ENCODE measurements around the gene SPTBN1.
"Not testable (repeated sequence)": the region's sequence is repeated elsewhere in the genome, so short reads cannot be mapped to it uniquely, and the experiment has no call there.

The SPTBN1 gene

DNA sequence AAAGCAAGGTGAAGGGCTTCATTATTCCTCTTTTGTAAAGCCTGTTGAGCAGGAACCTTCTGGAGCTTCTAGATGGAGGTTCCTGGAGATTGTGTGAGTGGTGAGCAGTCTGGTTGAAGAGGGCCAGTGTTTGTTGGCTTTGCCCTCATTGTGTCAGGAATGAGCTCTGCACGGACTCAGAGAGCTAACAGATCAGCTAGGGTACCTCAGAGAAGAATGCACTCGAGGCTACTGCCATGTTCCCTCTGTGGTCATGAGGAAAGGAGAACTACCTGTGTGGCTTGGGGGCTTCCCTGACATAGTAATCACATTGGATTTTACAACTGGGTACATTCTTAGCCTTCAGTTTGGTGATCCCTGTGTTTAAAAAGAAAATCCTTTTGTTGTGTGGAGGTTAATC is 46.6 kb downstream of the SPTBN1 start:
- DNase-seq, result no peak

GRCh38 chr2:54503192-54503591 is 47.1 kb downstream of the SPTBN1 start:
- peak in 7 of 51 donors; percentile 6 to 34 (median 16) for DNase-seq

DNA sequence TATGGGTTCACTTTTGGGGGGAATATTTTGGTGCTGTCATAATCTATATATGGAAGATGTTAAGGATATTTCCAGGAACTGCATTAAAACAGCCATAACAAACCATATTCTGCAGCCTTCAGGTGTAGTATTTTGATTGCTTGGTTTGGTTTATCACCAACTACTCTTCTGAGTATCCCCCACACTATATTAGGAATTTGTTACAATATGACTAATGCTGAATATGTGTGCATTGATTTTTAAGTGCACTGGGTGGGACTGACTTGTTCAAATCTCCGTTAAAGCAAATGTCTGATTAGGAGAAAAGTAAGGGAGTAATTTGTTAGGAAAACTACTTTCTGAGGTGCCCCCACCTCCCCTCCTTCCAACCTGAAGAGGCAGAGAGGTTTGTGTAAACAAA is 47.7 kb downstream of the SPTBN1 start:
- DNase-seq, result no peak

DNA sequence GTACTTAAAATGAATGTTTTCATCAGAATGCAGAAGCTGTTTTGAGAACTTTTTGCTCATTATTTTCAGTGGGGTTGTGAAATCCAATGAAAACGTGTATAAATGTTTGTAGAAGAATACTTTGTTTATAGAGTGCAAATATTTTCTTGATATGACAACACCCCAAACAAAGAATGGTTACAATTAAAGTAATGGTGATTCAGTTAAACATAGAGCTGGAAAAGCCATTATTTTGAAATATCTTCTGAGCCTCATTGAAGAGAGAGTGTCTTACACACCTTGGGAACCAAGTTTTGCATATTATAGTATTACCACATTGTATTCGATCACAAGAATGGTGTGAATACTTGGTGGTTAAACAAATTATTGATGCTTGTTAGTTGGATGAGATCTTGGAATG is 48.7 kb downstream of the SPTBN1 start:
- DNase-seq, result no peak

DNA sequence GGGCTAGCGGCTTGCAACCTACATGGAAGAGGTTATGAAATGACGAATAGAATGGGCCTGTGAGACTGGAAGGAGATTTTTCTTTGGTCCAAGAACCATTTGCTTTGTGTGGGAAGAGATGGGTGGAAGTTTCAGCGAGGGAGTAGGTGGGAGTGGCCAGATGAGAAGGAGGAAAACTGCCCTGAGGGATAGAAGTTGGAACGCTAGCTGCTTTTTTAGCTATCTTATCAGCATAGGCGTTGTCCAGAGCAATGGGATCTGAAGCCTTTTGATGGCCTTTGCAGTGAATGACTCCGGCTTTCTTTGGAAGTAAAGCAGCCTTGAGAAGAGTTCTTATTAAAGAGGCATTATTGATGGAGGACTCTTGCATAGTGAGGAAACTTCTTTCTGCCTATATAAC is 52.4 kb downstream of the SPTBN1 start:
- DNase-seq, result no peak

- not testable (repeated sequence) for DNase-seq
Measured at GRCh38 chr2:54509043-54509442, 52.9 kb downstream of the SPTBN1 start.

GRCh38 chr2:54510916-54511315 is 54.8 kb downstream of the SPTBN1 start:
- no peak for DNase-seq

DNA sequence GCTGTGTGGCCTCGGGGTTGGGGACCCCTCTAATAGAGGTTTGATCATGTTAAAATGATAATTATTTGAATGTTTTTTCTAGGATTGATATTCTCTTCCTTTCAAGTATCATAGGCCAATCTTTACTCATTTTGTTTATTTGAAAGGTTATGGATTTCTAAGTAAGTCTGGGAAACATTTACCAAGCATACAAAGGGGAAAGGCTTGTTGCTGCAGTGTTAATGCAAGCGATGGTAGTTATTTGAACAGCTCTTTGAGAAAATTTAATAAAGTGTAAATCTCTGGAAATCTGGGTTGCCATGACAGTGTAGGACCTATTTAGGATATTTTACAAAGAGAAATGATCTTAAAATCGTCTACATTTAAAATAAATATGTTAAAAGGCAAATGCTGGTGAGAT is 56.1 kb downstream of the SPTBN1 start:
- no peak for DNase-seq

DNA sequence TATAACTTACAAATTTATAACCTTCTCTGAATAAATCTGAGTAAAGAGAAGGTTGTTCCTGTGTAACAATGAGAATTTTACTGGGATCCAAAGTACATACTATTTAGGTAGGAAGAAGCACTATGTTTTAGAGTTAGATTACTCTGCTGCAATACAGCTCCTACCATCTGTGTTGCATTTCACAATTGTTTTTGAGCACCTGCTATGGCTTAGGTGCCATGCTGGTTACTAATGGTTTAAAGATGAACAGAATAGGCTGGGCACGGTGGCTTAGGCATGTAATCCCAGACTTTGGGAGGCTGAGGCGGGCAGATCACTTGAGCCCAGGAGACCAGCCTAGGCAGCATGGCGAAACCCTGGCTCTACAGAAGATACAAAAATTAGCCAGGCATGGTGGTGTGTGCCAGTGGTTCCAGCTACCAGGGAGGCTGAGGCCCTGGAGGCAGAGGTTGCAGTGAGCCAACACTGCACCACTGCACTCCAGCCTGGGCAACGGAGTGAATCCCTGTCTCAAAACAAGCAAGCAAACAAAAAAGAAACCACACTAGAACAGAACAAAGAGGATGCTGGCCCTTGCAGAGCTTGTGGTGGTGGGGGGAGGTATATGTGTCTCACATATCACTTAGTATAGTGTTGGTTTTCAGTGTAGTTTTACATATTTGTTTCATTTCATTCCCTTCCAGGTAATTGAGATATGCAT is 56.7 kb downstream of the SPTBN1 start:
- DNase-seq, result no peak

DNA sequence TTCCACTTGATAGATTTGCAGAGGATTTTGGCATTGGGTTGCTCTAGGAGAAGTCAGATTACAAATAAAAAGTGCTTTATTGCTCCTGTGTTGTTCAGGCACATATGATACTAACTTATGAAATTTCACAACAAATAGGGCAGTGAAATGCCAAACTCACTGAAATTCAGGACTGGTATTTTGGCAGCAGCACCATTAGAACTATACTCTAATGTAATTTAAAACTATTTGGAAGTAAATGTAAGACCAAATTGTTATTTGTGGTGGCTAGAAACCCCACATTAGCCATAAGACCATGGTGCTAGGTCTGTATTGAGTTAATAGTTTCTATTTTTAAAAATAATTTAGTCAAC is 57.2 kb downstream of the SPTBN1 start:
- DNase-seq, result no peak

DNA sequence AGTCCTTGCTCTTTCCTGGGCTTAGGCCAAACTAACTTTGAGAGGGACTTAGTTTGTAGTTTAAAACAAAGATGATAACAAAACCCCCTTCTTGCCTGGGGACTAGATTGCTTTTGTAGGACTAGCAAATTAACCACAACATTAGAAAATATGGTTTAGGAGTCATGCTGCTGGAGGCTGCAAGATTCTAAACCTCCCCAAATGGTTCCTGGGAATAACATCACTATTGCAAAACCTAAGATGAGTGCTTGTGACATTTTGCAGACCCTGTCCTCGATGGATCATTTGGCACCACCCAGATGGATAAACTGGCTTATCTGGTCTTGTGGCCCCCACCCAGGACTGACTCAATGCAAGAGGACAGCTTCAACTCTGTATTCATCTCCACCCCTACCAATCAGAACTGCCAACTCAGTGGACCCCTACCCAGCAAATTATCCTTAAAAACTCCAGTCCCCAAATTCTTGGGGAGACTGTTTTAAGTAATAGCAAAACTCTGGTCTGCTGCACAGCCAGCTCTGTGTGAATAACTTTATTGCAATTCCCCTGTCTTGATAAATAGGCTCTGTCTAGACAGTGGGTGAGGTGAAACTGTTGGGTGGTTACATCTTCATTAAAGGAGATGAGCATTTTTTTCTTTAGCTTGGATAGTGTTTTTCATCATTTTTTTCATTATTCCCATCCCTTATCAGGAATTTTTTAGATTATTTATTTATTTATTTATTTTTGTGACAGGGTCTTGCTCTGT is 58.9 kb downstream of the SPTBN1 start:
- DNase-seq, result no peak

DNA sequence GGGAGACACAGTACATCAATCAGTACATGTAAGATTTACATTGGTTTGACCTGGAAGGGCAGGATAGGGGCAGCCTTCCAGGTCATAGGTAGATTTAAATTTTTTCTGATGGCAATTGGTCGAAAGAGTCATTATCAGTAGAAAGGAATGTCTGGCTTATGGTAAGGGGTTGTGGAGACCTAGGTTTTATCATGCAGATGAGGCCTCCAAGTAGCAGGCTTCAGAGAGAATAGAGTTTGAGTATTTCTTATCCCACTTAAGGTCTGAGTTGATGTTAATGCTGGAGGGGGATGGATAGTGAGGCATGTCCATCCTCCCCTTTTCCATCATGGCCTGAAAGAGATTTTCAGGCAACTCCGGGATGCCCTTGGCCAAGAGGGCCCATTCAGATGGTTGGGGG is 60.7 kb downstream of the SPTBN1 start:
- DNase-seq, result no peak

- not testable (repeated sequence) for DNase-seq
Measured at GRCh38 chr2:54518016-54518415, 61.9 kb downstream of the SPTBN1 start.

- DNase-seq, result no peak
Measured at GRCh38 chr2:54518430-54518829, 62.3 kb downstream of the SPTBN1 start.

- DNase-seq, result no peak
Measured at GRCh38 chr2:54519841-54520459, 63.8 kb downstream of the SPTBN1 start.

- DNase-seq, result no peak
Measured at GRCh38 chr2:54520687-54521086, 64.6 kb downstream of the SPTBN1 start.

DNA sequence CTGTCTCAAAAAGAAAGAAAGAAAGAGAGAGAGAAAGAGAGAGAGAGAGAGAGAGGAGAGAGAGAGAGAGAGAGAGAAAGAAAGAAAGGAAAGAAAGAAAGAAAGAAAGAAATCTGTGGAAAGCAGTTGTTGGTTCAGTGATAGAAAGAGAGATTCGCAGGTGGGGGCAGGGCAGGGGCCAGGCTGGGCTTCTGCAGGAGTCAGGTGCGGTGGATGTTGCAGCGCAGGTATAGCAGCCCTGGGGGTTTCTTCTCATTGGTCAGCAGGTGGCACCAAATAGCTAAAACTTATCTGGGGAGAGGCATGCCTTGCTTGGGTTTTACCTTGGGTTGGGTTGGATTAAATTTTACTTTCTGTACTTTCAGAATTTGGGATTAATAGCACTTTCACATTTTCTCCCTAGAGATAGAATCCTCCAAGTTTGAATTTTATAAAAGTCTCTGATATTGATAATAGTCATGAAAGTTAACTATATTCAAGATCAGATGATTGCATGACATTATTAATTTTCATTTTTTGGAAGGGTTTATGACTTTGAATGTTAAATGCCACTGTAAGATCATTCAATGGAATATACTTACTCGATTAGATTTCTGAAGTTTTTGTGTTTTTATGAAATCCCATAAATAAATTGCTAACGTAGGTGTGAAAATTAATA is 66.6 kb downstream of the SPTBN1 start:
- DNase-seq, result peak in 6 of 51 donors; percentile 6 to 44 (median 16)

- no peak for DNase-seq
Measured at GRCh38 chr2:54523324-54523959, 67.3 kb downstream of the SPTBN1 start.

GRCh38 chr2:54524226-54524991 is 68.3 kb downstream of the SPTBN1 start:
- peak in 1 of 51 donors; percentile 16 for DNase-seq

DNA sequence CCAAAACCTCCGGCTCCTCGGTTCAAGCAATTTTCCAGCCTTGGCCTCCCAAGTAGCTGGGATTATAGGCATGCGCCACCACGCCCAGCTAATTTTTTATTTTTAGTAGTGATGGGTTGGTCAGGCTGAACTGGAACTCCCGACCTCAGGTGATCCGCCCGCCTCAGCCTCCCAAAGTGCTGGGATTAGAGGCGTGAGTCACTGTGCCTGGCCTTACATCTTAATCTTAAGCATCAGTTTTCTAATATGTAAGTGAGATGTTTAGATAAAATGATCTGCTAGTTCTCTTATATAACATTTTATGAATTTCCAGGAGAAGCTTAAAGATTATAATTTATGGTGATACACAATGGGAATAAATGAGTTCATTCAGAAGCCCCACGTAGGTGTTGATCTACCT is 69.2 kb downstream of the SPTBN1 start:
- DNase-seq, result no peak

Measured in hypothalamus (tissue), 51 donors.